ENCODE measurements around the gene RTEL1. TPM values are rescaled to one million over a fixed set of nuclear protein-coding genes. Genes with fewer than 3 reads are reported as not detected.

Gene RTEL1
- total and polyA plus RNA-seq, 9 of the 15 experiments (the other 6 are each of a cell fraction or from before 2014, with no cell fraction given): 0.36 to 61.0 (median 17.9) TPM

- TF ChIP-seq, protein P1, sequence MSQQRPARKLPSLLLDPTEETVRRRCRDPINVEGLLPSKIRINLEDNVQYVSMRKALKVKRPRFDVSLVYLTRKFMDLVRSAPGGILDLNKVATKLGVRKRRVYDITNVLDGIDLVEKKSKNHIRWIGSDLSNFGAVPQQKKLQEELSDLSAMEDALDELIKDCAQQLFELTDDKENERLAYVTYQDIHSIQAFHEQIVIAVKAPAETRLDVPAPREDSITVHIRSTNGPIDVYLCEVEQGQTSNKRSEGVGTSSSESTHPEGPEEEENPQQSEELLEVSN (IDR thresholded peaks at IDR 0.05; ENCODE audit: borderline replicate concordance in 1 of 2, extremely low read depth in 1 of 2, insufficient read depth in 1 of 2, insufficient read length in 1 of 2, low read depth in 1 of 2, low read length in 1 of 2, poor library complexity in 1 of 2, severe bottlenecking in 1 of 2): peak; percentile 26 to 61
- TF ChIP-seq MAFF (IDR thresholded peaks at IDR 0.05; ENCODE audit: low read length): no peak
- peak; percentile 62 for TF ChIP-seq NFIC (IDR thresholded peaks at IDR 0.05)
- no peak; the same call in 1 of the 2 replicates for TF ChIP-seq TAL1 (IDR thresholded peaks at IDR 0.05)
- TF ChIP-seq, protein P2, sequence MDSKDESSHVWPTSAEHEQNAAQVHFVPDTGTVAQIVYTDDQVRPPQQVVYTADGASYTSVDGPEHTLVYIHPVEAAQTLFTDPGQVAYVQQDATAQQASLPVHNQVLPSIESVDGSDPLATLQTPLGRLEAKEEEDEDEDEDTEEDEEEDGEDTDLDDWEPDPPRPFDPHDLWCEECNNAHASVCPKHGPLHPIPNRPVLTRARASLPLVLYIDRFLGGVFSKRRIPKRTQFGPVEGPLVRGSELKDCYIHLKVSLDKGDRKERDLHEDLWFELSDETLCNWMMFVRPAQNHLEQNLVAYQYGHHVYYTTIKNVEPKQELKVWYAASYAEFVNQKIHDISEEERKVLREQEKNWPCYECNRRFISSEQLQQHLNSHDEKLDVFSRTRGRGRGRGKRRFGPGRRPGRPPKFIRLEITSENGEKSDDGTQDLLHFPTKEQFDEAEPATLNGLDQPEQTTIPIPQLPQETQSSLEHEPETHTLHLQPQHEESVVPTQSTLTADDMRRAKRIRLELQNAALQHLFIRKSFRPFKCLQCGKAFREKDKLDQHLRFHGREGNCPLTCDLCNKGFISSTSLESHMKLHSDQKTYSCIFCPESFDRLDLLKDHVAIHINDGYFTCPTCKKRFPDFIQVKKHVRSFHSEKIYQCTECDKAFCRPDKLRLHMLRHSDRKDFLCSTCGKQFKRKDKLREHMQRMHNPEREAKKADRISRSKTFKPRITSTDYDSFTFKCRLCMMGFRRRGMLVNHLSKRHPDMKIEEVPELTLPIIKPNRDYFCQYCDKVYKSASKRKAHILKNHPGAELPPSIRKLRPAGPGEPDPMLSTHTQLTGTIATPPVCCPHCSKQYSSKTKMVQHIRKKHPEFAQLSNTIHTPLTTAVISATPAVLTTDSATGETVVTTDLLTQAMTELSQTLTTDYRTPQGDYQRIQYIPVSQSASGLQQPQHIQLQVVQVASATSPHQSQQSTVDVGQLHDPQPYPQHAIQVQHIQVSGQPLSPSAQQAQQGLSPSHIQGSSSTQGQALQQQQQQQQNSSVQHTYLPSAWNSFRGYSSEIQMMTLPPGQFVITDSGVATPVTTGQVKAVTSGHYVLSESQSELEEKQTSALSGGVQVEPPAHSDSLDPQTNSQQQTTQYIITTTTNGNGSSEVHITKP (IDR thresholded peaks at IDR 0.05; ENCODE audit: partially characterized antibody): peak; percentile 23
- TF ChIP-seq, protein P3, sequence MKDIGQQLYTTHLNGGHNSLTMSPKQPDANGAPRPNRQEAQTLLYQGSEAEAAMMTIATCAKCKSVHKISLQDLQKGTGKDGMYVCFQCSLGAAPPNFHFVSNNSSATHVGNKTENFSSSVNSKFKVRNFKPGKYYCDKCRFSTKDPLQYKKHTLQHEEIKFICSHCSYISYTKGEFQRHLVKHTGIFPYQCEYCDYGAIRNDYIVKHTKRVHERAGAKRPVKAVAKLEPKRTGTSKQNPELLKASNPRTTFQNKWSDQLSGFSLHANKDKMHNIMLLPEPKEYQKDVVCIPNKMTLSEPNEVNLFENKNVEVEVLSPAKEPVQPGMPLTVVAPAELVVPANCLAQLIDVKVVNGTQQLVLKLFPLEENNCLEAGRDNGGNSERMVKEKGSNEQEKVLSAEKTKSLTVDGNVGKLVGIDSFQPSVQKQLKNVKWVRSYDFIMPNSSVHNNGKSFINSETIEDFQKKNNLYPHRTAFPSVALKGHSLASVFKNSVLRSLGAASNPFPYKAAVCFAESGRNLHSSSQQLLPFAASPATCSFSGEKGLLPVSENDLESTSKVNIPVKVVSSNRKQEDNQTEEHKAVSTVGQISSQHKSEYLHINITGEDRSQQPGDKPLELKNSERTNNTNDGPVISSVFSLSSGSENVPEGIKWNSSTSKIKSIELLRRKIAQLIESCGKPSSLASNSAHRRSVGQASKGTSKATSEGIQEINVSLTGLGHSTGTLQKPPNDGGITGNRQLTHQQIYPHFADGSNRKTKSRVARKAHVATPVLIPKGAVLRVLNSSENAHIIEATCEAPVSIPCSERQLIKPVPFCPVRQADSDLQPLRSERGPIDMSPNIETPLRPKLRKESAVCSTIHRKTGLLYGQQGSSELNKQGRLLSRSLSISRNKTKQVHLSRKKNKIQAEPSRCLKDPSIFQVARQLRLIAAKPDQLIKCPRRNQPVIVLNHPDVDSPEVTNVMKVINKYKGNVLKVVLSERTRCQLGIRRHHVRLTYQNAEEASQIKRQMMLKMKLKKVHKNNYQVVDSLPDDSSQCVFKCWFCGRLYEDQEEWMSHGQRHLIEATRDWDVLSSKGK (CRISPR knock-in tag; IDR thresholded peaks at IDR 0.05): no peak
- TF ChIP-seq TSC22D4 (tag; IDR thresholded peaks at IDR 0.05): no peak
- peak; percentile 25; the same call in 1 of the 2 replicates for TF ChIP-seq SPI1 (IDR thresholded peaks at IDR 0.05; ENCODE audit: borderline replicate concordance, low read depth, low read length)
- no peak for TF ChIP-seq CEBPB (tag; IDR thresholded peaks at IDR 0.05)
- no peak for TF ChIP-seq HMGN3 (IDR thresholded peaks at IDR 0.05; ENCODE audit: borderline replicate concordance, extremely low read depth, insufficient read length, low read depth, low read length)
- no peak for TF ChIP-seq ZNF668 (CRISPR knock-in tag; IDR thresholded peaks at IDR 0.05)
- TF ChIP-seq, protein P4, sequence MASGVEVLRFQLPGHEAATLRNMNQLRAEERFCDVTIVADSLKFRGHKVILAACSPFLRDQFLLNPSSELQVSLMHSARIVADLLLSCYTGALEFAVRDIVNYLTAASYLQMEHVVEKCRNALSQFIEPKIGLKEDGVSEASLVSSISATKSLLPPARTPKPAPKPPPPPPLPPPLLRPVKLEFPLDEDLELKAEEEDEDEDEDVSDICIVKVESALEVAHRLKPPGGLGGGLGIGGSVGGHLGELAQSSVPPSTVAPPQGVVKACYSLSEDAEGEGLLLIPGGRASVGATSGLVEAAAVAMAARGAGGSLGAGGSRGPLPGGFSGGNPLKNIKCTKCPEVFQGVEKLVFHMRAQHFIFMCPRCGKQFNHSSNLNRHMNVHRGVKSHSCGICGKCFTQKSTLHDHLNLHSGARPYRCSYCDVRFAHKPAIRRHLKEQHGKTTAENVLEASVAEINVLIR (CRISPR knock-in tag; IDR thresholded peaks at IDR 0.05): 0 out of 2 replicates have a peak, but pooled peaks have one; percentile 4
- no peak for TF ChIP-seq MCM2 (IDR thresholded peaks at IDR 0.05; ENCODE audit: low read depth)
- peak; percentile 54 for TF ChIP-seq MTA3 (IDR thresholded peaks at IDR 0.05; ENCODE audit: borderline replicate concordance)
- TF ChIP-seq E2F3 (CRISPR knock-in tag; IDR thresholded peaks at IDR 0.05): no peak
Observed at GRCh38 chr20:63657937-63658748, at the start of gene RTEL1 (continued).
